Measurements from ENCODE around the gene CNIH3.

GRCh38 chr1:224623310-224623714 lies 7.2 kb downstream of the CNIH3 start:
- TF ChIP-seq CTCF (conservative IDR thresholded peaks at IDR 0.05) (no peak), ZFX (IDR thresholded peaks at IDR 0.05) (no peak)

All from C4-2B (cell line).